IPS DF 4.7 (cell line): ENCODE data around the gene AKAP8.
"Not testable (repeated sequence)": the region's sequence is repeated elsewhere in the genome, so short reads cannot be mapped to it uniquely, and the experiment has no call there.

ENCODE experiments used
- DNase-seq: peaks from one replicate; pipeline ENCODE4 v3.0.0-alpha.2; 2013; ENCODE audit warnings: low spot score; ENCODE audit errors: extremely low read depth

Gene AKAP8

GRCh38 chr19:15379083-15379998, at the start of gene AKAP8:
Gene AKAP8, minus strand, starts transcription at chr19:15379787. Its CDS starts 56 bp downstream, at chr19:15379731.
- peak; percentile 75 for DNase-seq

DNA sequence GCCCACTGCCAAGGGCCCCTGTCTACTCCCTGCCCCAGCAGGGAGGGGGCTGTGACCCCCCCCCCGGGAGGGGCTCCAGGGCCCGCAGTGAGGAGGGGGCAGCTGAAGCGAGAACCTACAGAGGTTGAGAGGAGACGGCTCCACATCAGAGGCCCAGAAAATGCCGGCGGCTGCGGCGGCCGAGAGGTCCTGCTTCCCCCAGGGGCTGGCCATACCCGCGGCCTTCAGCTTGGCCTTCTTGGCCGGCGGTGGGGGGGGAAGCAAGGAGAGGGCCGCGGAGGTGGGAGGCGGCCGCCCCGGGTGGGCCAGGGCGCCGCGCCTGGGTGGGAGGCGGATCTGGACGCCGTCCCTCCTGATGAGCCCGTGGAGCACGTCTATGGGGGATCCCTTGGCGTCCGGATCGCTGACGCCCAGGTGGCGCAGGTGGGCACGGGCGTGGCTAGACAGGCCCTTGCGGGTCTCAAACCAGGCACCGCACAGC, 48.4 kb upstream of the AKAP8 start:
- DNase-seq, result no peak

DNA sequence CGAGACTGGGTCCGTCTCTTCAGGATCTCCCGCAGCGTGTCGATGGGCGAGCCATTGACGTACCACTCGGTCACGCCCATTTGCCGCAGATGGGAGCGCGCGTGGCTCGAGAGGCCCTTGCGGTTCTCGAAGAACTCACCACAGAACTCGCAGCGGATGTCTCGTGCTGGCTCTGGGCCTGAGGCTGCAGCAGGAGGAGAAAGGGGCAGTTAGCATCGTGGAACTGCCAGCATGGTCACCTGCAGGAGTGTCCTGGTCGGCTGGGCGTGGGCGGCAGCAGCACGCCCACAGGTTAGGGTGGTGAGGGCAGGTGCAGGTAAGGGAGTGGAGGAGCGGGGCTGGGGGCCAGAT, 47.7 kb upstream of the AKAP8 start:
- DNase-seq, result no peak

DNA sequence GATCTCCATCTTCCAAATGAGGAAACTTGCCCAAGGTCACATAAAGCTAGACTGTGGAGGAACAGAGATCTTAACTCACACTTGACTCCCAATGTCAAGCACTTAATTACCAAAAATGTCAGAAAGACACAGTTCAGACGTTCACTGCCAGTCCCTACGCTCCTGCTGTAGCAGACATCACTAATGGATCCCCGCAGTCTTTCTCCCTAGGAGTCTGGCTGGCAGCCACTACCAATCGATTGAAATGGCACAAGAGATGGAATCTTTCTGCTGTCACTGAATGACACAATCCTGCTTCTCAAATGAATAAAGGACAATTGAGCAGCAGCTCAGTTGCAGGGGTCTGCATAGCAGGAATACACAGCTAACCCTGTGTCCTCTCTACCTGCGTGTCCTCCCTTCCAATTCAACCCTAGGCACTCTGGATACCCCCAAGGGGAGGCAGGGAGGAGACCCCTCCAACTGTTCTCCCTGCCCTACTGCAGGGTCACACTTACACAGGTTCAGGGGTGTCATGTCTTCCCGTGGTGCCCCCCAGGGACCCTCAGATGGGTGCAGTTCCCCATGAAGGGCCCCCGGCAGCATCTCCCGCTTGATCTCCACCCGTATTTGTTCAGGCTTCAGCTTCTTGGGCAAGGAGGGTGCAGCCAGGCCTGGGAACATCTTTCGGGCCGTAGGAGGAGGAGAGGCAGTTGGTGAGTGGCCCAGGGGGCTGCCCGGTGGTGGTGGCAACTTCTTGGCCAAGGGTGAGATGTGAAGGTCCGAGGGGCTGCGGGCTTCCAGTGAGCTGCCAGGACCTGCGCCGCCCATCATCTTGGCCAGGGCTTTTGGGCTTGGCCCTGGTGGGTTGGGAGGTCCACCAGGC, 47.1 kb upstream of the AKAP8 start:
- no peak for DNase-seq

DNA sequence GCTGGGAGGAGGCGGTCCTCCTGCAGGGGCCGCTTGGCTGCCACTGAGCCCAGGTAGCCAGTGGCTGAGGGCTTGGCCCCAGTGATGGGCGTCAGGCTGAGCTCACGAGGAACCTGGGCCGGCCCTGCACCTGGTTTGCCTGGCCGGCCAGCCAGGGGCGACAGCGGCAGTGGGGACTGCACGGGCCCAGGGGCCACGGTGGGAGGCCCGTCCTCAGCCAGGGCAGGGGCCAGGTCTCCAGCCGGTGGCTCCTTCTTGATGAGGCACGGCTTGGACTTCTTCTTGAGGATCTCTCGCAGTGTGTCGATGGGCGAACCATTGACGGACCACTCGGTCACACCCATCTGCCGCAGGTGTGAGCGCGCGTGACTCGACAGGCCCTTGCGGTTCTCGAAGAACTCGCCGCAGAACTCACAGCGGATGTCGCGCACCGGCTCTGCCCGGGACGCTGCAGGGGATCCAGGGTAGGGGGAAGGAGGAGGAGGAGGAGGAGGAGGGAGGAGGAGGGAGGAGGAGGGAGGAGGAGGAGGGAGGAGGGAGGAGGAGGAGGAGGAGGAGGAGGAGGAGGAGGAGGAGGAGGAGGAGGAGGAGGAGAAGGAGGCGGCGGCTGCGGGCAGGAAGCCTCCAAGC, 45.8 kb upstream of the AKAP8 start:
- no peak for DNase-seq

- no peak for DNase-seq
Measured at GRCh38 chr19:15424692-15425272, 45.2 kb upstream of the AKAP8 start.

DNA sequence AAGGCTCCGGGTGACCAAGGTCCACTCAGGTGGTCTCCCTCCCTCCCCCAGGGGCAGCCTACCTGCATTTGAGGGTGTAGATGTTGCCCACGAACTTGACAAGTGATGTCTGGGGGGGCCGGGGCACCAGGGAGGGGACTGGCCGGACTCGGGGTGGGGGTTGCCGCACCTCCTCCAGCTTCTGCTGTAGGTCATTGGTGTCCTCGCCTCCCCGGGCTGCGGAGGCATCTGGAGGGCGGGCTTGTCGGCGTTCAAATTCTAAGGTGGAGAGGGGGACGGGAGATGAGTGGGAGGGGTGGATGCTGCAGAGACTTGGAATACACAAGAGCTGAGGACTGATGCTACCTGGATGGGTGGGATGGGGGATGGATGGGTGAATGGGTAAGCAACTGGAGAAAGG, 44.5 kb upstream of the AKAP8 start:
- no peak for DNase-seq

DNA sequence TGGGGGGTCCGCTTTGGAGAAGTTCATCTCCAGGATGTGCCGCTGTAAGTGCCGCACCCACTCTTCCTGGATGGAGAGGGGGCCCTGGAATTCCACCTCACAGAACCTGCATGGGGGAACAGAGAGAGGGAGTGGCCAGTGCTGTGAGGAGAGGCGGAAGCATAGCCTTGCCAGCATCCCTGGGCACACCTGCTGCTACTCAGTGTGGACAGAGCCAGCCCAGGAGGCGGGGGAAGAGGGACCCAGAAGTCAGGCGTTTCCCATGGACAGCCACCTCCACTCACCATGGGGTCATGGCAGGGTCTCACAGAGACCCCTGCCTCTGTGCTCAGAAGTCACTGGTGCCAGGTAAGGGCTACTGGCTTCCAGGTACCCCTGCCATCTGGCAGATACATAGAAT, 43.5 kb upstream of the AKAP8 start:
- DNase-seq, result no peak

DNA sequence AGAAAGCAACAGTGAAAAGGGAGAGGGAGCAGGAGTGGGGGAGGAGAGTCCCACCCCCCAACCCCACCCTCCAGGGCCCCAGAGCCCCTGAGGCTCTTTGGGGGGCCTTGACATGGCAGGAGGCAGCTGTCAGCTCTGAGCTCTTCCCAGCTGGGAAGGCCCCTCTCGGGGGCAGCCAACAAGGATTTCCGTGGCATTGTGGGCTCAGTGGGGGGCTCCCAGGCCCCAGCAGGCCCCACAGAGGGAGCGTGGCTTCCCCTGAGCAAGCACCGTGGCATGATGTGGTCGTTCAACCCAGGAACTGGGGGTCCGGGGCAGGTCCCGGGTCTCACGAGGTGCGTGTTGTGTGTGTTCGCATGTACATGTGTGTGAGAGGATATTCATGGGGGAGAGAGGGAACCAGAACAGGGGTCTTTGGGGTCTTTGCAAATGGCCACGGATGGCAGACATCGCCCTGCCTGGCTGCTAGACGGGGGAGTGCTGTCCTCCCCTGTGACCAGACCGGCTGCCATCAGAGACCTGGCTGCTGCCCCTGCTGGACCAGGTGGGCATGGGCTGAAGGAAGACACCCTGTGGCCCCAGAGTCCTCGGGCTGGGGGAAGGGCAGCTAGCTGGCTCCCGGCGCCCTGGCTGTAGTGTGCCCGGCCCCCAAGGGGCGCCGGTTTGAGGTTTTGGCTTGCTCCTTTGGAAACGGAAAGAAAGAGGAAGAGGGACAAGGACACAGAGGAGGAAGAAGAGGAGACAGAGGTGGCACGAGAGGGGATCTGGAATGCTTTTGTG, 42.9 kb upstream of the AKAP8 start:
- DNase-seq, result no peak

- no peak for DNase-seq
Measured at GRCh38 chr19:15421721-15422260, 42.2 kb upstream of the AKAP8 start.

DNA sequence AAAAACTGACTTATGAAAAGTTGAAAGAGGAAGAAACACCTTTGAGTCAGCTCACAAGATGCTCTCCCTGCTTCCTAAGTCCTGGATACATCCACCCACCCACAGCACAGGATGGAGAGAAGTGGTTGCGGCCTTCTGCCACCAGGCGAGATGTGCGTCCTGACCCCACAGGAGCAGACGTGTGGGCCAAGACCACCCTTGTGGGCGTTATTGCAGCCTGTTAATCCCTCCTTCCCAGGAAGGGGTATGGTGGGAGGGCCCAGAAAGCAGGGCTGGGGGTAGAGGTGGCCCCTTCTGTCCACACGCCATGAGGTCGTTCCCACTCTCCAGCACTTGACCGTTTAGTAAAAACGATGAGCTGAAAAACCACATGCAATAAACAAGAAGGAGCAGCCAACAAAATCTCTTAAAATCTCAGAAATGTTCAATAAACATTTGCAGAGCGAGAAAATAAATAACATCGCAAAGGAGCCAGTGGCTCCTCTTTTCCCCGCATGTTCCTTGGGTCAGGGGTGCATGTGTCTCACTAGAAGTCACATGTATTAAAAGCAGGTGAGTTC, 41.6 kb upstream of the AKAP8 start:
- no peak for DNase-seq

GRCh38 chr19:15419413-15420025, 39.9 kb upstream of the AKAP8 start:
- DNase-seq, result no peak

DNA sequence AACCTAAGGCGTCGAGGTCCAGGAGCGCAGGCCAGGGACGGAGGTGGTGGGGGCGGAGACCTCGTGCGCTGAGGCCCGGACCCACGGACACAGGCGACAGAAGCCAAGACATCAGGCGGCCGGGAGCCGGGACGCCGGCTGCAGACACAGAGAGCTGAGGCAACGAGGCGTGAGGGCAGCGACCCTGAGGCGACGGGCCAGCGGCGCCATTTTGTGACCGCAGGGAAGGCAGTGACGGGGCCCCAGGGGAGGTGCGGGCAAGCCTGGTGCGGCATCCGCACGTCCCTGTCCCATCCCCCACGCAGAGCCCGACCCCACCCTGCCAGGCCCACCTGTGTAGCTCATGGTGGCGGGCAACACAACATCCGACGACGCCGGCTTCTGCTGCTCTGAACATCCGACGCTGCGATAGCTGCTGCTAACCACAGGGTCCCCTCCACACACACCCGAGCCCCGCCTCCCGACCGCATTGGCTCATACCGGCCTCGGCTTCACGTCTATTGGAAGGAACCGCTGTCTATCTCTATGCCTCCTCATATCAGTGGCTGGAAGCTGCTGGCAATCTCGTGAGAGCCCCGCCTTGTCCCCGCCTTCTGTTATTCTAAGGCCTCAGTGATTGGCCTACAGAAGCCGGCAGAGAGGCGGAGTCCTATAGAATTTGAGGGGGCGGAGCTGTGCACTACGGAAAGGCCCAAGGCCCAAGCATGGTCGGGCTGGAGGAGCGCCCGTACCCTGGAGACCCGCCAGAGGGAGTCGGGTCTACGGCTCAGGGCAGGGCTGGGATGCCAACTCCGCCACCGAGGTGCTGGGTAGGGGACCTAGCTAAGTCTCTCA, 39.2 kb upstream of the AKAP8 start, which contains the start of gene AKAP8L:
Gene AKAP8L, minus strand, starts transcription at position 410 of the 834 bp plus-strand sequence. Its CDS starts 65 bp downstream, at position 345.
- DNase-seq, result peak; percentile 98

- DNase-seq, result no peak
Measured at GRCh38 chr19:15418231-15418578, 38.6 kb upstream of the AKAP8 start.

DNA sequence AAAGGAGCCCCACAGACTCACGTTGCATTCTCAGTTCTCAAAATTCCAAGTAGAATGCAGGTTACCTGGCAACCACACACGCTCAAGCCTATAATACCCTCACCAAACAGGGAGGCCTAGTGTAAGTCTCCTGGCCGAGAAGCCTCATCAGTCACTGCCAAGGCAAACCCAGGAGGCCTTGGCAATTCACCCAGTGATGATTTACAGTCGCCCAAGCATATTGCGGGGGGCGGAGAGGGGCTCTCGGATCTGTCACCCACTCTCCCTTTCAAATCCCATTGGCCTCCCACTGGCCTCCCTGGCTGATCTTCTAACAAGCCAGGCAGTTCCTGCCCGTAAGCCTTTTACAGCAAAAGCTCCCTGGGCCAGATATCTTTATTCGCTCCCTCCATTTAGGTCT, 38.1 kb upstream of the AKAP8 start:
- no peak for DNase-seq

GRCh38 chr19:15412832-15413231, 33.2 kb upstream of the AKAP8 start:
- DNase-seq, result no peak

GRCh38 chr19:15411351-15411750, 31.8 kb upstream of the AKAP8 start:
- not testable (repeated sequence) for DNase-seq

DNA sequence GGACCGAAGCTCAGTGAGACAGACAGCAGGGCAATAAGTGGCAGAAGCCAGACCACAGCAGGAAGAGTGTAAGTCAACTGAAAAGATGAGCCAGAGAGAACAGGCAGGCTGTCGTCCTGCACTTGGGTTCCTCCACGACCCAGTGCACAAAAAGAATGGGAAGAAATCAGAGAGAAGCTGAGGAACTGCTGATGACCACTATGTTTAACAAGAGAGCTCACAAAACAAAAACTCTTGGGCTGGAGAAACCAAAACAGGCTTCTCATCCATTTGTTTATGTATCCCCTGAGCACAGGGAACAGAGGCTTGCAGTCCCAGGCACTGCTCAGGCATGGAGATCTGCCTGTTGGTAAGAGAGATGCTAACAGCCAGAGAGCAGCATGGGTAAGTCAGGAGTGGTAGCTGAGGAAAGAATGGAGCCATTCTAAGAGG, 25.2 kb upstream of the AKAP8 start:
- DNase-seq, result no peak
